Uterus (tissue), 2 donors: Measurements from ENCODE around the gene DNM3.

Source experiments
- POLR2A ChIP-seq, 2 donors: fragments of 450-650 bp; IDR thresholded peaks; one replicate each; pipeline ENCODE4 v1.6.1; 2016; ENCODE audit warnings: antibody characterized with exemption in 2 of 2, mild to moderate bottlenecking in 1 of 2, moderate library complexity in 1 of 2
- TF ChIP-seq, protein P1 (sequence below), 4 experiments: fragments of 200-600 bp in 2 of 4; fragments of 450-650 bp in 2 of 4; sonication (generic) in 2 of 4; IDR thresholded peaks; one replicate each; pipeline ENCODE4 v1.5.1; 2016 to 2019; ENCODE audit warnings: antibody characterized with exemption in 4 of 4, mild to moderate bottlenecking in 2 of 4, moderate library complexity in 1 of 4

DNA sequence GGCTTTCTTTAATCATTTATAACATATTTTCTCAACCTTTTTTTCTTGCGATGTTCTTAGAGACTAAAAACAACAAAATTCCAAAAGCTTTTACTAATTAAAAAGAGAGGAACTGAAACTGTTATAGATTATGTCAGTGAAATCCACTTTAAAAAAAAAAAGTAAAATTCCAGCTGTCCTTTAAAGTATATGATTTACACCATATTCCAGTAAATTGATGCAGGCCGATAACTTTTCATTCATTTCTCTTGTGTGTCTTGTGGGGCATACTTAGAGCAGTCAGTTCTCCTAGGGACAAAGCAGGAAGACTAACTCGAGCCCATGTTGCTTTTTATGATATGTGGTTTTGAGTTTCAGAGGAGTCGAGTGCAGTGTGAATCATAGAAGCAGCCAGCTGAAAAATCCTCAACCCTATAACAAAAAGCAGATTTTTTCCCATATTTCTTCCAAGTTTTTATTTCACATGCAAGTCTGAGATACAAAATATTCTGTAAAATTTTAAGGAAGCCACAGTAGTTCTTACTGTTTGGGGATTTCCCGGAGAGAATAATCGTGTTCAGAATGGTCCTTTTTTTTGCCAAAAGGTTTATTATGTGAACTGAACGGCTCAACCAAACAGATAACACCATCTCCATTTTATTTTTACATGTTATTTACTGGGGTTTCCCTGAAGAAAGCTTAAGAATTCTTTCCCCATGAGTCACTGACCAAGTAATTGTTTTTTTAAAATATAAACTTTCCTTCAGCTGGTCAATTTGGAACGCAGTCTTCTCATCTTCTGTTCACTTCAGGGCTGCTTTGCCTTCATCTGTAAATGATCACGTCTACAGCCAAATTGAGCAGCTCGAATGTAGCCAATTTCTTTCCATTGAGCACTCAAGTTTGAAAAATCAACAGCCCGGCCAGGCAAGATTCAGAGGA lies 502.2 kb downstream of the DNM3 start:
- TF ChIP-seq, protein P1, sequence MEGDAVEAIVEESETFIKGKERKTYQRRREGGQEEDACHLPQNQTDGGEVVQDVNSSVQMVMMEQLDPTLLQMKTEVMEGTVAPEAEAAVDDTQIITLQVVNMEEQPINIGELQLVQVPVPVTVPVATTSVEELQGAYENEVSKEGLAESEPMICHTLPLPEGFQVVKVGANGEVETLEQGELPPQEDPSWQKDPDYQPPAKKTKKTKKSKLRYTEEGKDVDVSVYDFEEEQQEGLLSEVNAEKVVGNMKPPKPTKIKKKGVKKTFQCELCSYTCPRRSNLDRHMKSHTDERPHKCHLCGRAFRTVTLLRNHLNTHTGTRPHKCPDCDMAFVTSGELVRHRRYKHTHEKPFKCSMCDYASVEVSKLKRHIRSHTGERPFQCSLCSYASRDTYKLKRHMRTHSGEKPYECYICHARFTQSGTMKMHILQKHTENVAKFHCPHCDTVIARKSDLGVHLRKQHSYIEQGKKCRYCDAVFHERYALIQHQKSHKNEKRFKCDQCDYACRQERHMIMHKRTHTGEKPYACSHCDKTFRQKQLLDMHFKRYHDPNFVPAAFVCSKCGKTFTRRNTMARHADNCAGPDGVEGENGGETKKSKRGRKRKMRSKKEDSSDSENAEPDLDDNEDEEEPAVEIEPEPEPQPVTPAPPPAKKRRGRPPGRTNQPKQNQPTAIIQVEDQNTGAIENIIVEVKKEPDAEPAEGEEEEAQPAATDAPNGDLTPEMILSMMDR (IDR thresholded peaks at IDR 0.05) = no peak
- no peak for TF ChIP-seq POLR2A (IDR thresholded peaks at IDR 0.05)
